ENCODE results near the gene HSF2BP. TPM values are rescaled to one million over a fixed set of nuclear protein-coding genes. Genes with fewer than 3 reads are reported as not detected.

Gene HSF2BP
- total RNA-seq, 1 donor, result 1.8 TPM

DNA sequence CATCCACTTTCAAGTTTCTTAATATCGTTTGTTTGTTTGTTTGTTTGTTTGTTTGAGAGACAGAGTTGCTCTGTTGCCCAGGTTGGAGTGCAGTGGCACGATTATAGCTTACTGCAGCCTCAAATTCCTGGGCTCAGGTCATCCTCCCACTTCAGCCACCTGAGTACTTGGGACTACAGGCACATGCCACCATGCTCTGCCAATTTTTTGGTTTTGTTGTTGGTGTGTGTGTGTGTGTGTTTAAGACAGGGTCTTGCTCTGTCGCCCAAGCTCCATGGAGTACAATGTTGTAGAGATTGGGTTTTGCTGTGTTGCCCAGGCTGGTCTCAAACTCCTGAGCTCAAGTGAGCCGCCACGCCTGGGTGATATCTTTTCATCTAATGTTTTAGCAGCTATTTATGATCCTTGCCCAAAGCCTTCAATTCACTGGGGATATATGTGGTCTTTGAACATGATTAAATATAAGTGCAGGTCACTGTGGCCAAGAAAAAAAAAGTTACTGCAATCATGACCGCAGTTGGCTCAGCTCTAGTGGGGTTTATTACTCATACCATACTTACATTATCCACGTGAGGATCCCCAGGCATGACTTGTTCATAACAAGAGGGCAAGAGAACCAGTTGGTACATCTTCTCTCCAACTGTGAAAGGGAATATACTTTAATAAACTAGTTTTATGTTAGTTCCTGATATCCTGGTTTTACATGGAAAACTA lies 8.1 kb upstream of the HSF2BP start:
- peaks cover 46% of the 10 kb centered on the region for H3K79me2 ChIP-seq (ENCODE audit: insufficient read depth, low read length)
- H4K20me1 ChIP-seq (ENCODE audit: insufficient read depth, low read length), result peaks cover 67% of the 10 kb centered on the region
- H3K27ac ChIP-seq (ENCODE audit: low read depth, low read length), result no peak overlapping the region
- H2AFZ ChIP-seq (ENCODE audit: low read length), result no peak overlapping the region
- no peak overlapping the region for H3K4me3 ChIP-seq (ENCODE audit: insufficient read depth, low read length)
- H3K27me3 ChIP-seq (ENCODE audit: insufficient read depth, low read length), result no peaks in the 10 kb centered on the region
- peaks cover 6% of the 10 kb centered on the region for H3K4me1 ChIP-seq (ENCODE audit: insufficient read depth, low read length)
- TF ChIP-seq CTCF (IDR thresholded peaks at IDR 0.05; ENCODE audit: extremely low read depth, low read depth, low read length), result no peak
- peak overlapping the region; percentile 39 for H3K4me2 ChIP-seq (ENCODE audit: insufficient read depth, low read length)
- peak; percentile 96 for DNase-seq (ENCODE audit: insufficient read length, low spot score, missing footprints)
- no peaks in the 10 kb centered on the region for H3K9me3 ChIP-seq (ENCODE audit: low read depth, low read length)
- peaks cover 9% of the 10 kb centered on the region for H3K36me3 ChIP-seq (ENCODE audit: insufficient read depth, low read length)

DNA sequence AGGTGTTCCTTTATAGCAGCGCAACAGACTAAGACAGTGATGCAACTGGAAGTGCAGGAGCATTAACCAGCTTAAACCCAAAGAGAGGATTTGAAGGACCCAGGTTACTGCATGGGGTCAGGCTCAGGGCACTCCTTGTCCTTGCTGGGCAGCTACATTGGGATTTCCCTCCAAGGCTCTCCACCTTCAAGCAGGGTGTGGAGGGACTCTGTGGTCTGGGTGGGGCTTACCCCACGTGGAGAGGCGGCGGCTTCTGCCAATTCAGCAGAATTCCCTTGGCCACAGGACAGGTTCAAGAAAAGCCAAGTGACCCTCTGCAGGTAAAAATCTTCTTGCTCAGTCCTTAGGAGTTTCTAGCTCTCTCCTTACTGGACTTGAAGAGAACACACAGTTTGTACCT lies 6.6 kb upstream of the HSF2BP start:
- H3K4me1 ChIP-seq (ENCODE audit: insufficient read depth, low read length), result peaks cover 6% of the 10 kb centered on the region
- H2AFZ ChIP-seq (ENCODE audit: low read length), result no peak overlapping the region
- no peaks in the 10 kb centered on the region for H3K9me3 ChIP-seq (ENCODE audit: low read depth, low read length)
- peaks cover 60% of the 10 kb centered on the region for H3K79me2 ChIP-seq (ENCODE audit: insufficient read depth, low read length)
- H3K36me3 ChIP-seq (ENCODE audit: insufficient read depth, low read length), result peaks cover 10% of the 10 kb centered on the region
- H3K27me3 ChIP-seq (ENCODE audit: insufficient read depth, low read length), result no peaks in the 10 kb centered on the region
- no peak for TF ChIP-seq CTCF (IDR thresholded peaks at IDR 0.05; ENCODE audit: extremely low read depth, low read depth, low read length)
- H4K20me1 ChIP-seq (ENCODE audit: insufficient read depth, low read length), result peaks cover 71% of the 10 kb centered on the region
- no peak overlapping the region for H3K27ac ChIP-seq (ENCODE audit: low read depth, low read length)
- no peak overlapping the region for H3K4me3 ChIP-seq (ENCODE audit: insufficient read depth, low read length)
- no peak for DNase-seq (ENCODE audit: insufficient read length, low spot score, missing footprints)
- H3K4me2 ChIP-seq (ENCODE audit: insufficient read depth, low read length), result no peak overlapping the region

GRCh38 chr21:43664358-43664757 lies 5.1 kb upstream of the HSF2BP start:
- no peak overlapping the region for H2AFZ ChIP-seq (ENCODE audit: low read length)
- H3K79me2 ChIP-seq (ENCODE audit: insufficient read depth, low read length), result peaks cover 69% of the 10 kb centered on the region
- no peak overlapping the region for H3K27ac ChIP-seq (ENCODE audit: low read depth, low read length)
- peaks cover 63% of the 10 kb centered on the region for H4K20me1 ChIP-seq (ENCODE audit: insufficient read depth, low read length)
- H3K4me3 ChIP-seq (ENCODE audit: insufficient read depth, low read length), result no peak overlapping the region
- TF ChIP-seq CTCF (IDR thresholded peaks at IDR 0.05; ENCODE audit: extremely low read depth, low read depth, low read length), result no peak
- no peak for DNase-seq (ENCODE audit: insufficient read length, low spot score, missing footprints)
- no peak overlapping the region for H3K4me2 ChIP-seq (ENCODE audit: insufficient read depth, low read length)
- H3K4me1 ChIP-seq (ENCODE audit: insufficient read depth, low read length), result peaks cover 16% of the 10 kb centered on the region
- H3K27me3 ChIP-seq (ENCODE audit: insufficient read depth, low read length), result no peaks in the 10 kb centered on the region
- H3K36me3 ChIP-seq (ENCODE audit: insufficient read depth, low read length), result peaks cover 6% of the 10 kb centered on the region
- no peaks in the 10 kb centered on the region for H3K9me3 ChIP-seq (ENCODE audit: low read depth, low read length)

DNA sequence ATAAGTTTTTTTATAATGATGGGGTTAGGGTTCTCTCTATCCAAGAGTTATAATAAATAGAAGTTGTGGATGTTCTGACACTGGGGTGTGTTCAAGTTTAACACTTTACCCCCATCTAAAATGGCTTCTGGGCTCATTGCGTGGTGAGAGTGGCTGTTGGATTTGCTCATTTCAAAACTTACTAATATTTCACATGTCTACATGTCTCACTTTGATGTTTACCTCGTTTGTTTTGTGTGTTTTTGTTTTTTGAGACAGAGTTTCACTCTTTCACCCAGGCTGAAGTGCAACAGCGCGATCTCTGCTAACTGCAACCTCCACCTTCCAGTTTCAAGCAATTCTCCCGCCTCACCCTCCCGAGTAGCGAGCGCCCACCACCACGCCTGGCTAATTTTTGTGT lies 3.7 kb upstream of the HSF2BP start:
- Histone ChIP-seq H3K27me3 (ENCODE audit: insufficient read depth, low read length) (no peaks in the 10 kb centered on the region), H3K4me3 (ENCODE audit: insufficient read depth, low read length) (no peak overlapping the region), H3K9me3 (ENCODE audit: low read depth, low read length) (no peaks in the 10 kb centered on the region), H3K36me3 (ENCODE audit: insufficient read depth, low read length) (peaks cover 6% of the 10 kb centered on the region), H3K4me2 (ENCODE audit: insufficient read depth, low read length) (no peak overlapping the region), H3K4me1 (ENCODE audit: insufficient read depth, low read length) (peaks cover 20% of the 10 kb centered on the region), H3K27ac (ENCODE audit: low read depth, low read length) (no peak overlapping the region), H3K79me2 (ENCODE audit: insufficient read depth, low read length) (peaks cover 59% of the 10 kb centered on the region), H4K20me1 (ENCODE audit: insufficient read depth, low read length) (peaks cover 50% of the 10 kb centered on the region), H2AFZ (ENCODE audit: low read length) (no peak overlapping the region)
- DNase-seq (ENCODE audit: insufficient read length, low spot score, missing footprints), result no peak
- TF ChIP-seq CTCF (IDR thresholded peaks at IDR 0.05; ENCODE audit: extremely low read depth, low read depth, low read length), result no peak

Data from osteoblast (primary cell).